Heart left ventricle (tissue), 13 donors: ENCODE results near the gene SCAP.

Source experiments
- POLR2A ChIP-seq, 2 donors: fragments of 450-650 bp; IDR thresholded peaks; one replicate each; pipeline ENCODE4 v1.6.1; 2017; ENCODE audit warnings: antibody characterized with exemption in 2 of 2, mild to moderate bottlenecking in 2 of 2, moderate library complexity in 2 of 2
- TF ChIP-seq, protein P1 (sequence below), 12 donors: fragments of 200-600 bp; sonication (generic) in 4 of 12; IDR thresholded peaks; one replicate each; pipeline versions ENCODE4 v1.5.0 to v1.8.0; 2018 to 2022; ENCODE audit warnings: antibody characterized with exemption in 12 of 12, mild to moderate bottlenecking in 5 of 12
- donor health status: ischemic (EF 13 %, LVEDD 7.1; RV severe dilation, severe dysfunction).
- donor health status: DM: no; HTN: yes; CAD: no.
- donor health status: DM: no; HTN: no; CAD: no.
- donor health status: ischemic (EF 25% LVEDD 6.9; RV normal size, moderate dysfunction).
- donor health status: ischemic (EF 25% LVEDD 5.7; RV mildly dilated, moderate dysfunction).
- donor health status: ischemic (EF 35%, LVEDD 5.7; RV mildly dilated, moderate dysfunction).
- donor health status: nonischemic (EF 11% LVEDD 7.7; RV severe dilation, severe dysfunction).
- donor health status: DM: yes; HTN: yes; CAD: no.
- donor health status: PGD.
- donor health status: ischemic (EF 29% LVEDD 5.4; RV normal size, mild dysfunction).
- donor health status: nonischemic (EF 23%, LVEDD 6.1; RV moderate dilation, normal function).

DNA sequence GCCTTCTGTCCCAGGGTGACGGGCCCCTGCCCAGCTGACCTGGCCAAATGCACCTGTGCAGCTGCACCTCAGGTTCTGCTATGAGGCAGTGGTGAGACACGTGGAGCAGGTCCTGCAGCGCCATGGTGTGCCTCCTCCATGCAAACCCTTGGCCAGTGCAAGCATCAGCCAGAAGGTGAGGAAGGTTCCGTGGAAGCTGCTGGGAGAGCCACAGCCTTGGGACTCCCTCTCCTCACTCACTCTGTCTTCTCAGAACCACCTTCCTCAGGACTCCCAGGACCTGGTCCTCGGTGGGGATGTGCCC, 63.3 kb downstream of the SCAP start:
- TF ChIP-seq, protein P1, sequence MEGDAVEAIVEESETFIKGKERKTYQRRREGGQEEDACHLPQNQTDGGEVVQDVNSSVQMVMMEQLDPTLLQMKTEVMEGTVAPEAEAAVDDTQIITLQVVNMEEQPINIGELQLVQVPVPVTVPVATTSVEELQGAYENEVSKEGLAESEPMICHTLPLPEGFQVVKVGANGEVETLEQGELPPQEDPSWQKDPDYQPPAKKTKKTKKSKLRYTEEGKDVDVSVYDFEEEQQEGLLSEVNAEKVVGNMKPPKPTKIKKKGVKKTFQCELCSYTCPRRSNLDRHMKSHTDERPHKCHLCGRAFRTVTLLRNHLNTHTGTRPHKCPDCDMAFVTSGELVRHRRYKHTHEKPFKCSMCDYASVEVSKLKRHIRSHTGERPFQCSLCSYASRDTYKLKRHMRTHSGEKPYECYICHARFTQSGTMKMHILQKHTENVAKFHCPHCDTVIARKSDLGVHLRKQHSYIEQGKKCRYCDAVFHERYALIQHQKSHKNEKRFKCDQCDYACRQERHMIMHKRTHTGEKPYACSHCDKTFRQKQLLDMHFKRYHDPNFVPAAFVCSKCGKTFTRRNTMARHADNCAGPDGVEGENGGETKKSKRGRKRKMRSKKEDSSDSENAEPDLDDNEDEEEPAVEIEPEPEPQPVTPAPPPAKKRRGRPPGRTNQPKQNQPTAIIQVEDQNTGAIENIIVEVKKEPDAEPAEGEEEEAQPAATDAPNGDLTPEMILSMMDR (IDR thresholded peaks at IDR 0.05) = no peak
- TF ChIP-seq POLR2A (IDR thresholded peaks at IDR 0.05) = no peak
